SU-DHL-6 (cell line): Measurements from ENCODE around the gene DSCAML1.

Experiments used
- EZH2phosphoT487 ChIP-seq: fragments of 200-600 bp; sonication (generic), shearing (Covaris generic); conservative IDR thresholded peaks from 2 replicates; pipeline ENCODE4 v1.6.1; 2018; ENCODE audit warnings: mild to moderate bottlenecking, antibody characterized with exemption, low read length, moderate library complexity, mixed read lengths
- TF ChIP-seq, protein P1 (sequence below): fragments of 200-600 bp; sonication (generic); IDR thresholded peaks from one replicate; pipeline ENCODE4 v1.5.1; 2017; ENCODE audit warnings: antibody characterized with exemption, mild to moderate bottlenecking, low read length, moderate library complexity; ENCODE audit not compliant: insufficient read depth, poor library complexity, severe bottlenecking

DNA sequence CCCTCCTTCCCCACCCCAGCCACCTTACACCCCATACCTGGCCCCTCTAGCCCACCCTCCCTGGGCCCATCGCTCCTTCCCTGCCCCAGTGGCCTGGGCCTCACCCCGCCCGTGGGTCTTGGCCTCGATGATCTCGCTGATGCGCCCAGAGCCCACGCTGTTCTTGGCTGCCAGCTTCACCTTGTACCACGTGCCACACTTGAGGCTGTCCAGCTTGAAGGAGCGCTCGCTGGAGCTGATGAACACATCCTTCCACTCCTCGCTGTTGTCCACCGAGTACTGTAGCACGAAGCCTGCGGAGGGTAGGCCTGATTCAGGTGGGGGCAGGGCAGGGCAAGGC, 359.3 kb downstream of the DSCAML1 start:
- TF ChIP-seq, protein P1, sequence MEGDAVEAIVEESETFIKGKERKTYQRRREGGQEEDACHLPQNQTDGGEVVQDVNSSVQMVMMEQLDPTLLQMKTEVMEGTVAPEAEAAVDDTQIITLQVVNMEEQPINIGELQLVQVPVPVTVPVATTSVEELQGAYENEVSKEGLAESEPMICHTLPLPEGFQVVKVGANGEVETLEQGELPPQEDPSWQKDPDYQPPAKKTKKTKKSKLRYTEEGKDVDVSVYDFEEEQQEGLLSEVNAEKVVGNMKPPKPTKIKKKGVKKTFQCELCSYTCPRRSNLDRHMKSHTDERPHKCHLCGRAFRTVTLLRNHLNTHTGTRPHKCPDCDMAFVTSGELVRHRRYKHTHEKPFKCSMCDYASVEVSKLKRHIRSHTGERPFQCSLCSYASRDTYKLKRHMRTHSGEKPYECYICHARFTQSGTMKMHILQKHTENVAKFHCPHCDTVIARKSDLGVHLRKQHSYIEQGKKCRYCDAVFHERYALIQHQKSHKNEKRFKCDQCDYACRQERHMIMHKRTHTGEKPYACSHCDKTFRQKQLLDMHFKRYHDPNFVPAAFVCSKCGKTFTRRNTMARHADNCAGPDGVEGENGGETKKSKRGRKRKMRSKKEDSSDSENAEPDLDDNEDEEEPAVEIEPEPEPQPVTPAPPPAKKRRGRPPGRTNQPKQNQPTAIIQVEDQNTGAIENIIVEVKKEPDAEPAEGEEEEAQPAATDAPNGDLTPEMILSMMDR: no peak
- TF ChIP-seq EZH2phosphoT487: no peak
